NOMO-1 (cell line): ENCODE measurements around the gene HEPACAM.

ENCODE experiments used
- DNase-seq, 2 experiments: peaks; one replicate each; lab custom pipeline; 2025; ENCODE audit not compliant: unreplicated experiment in 2 of 2; lab: John Stamatoyannopoulos, UW

Gene HEPACAM

DNA sequence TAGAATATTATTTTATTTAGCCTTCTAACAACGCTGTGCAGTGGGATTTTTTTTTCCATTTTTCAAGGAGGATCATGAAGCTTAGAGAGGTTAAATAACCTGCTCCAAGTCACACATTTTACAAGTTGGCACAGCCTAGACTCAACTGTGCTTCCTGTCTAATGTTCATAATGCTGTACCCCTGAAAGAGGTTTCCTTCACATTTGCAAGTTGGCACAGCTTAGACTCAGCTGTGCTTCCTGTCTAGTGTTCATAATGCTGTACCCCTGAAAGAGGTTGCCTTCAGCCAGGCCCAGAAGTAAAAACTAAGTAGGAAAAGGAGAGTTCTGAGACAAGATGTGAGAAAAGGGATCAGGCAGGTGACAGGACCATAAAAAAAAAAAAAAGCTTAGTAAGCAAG is 7.9 kb upstream of the HEPACAM start:
- DNase-seq: no peak

- no peak for DNase-seq
Observed at GRCh38 chr11:124943254-124943616, 7.4 kb upstream of the HEPACAM start.

DNA sequence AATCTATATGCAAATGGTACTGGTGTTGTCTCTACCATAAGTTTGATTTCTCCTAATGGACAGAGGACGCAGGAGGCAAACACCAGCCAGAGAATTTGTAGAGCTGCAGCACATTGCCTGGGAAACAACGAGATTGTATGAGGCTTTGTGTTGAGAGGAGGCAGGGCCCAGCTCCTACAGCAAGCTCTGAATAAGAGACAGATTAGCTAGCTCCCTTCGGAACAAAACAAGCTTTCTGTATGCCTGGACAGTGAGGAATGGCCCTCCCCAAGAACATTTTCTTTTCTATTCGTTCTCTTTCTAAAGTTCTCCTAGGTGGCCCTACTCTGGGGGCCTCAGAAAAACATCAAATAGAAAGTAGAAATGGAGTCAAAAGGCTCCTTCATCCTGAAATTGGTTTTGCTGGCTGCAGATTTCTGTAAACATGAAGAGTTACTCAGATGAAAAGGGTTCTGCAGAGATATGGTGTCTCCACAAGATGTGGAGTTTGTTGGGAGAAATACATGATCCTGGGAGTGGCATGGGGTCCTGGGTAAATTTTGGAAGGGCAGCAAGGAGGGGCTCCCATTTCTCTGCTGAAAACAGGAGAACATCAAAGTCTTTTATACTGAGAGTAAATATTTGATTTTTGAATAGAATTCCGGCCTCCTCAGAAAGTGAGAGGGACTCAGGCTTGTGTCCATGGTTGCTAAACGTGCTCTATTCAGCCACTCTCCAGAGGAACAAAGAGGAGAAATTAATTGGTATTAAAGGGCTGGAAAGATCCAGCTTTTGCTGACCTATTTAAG is 6.8 kb upstream of the HEPACAM start:
- DNase-seq: no peak

DNA sequence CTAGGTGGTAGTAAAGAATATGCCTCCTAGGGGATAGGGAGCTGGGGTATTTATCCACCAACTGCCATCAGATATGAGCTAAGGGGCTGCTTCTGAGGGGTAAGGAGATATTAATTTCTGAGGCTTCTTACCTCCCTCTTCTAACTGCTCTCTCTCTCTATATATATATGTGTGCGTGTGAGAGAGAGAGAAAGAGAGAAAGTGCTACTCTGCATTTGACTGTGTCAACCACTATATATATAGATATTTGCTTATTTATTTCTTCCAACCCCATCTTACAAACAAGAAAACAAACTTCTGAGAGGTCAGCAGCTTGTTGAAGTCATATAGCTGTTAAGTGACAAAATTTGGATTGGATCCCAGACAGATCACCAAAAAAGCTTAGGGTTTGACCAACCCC is 5.9 kb upstream of the HEPACAM start:
- no peak for DNase-seq

DNA sequence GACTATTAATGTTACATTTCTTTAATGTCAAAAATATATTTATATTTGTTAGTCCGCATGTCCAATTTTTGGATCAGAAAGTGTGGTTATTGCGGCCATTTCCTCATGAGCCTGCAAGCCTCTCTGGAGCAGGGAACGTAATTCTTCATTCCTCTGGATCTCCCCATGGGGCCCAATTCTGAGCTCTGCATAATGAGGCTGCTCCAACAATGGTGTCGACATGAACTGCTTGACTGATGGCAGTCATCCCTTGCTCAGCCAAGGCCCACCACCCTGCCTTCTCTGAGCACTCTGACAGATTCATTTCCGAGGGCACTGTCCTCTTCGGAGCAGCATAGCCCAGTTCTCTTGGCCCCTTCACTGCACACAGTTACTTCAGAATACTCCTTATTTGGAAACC is 3.1 kb upstream of the HEPACAM start:
- DNase-seq: no peak

DNA sequence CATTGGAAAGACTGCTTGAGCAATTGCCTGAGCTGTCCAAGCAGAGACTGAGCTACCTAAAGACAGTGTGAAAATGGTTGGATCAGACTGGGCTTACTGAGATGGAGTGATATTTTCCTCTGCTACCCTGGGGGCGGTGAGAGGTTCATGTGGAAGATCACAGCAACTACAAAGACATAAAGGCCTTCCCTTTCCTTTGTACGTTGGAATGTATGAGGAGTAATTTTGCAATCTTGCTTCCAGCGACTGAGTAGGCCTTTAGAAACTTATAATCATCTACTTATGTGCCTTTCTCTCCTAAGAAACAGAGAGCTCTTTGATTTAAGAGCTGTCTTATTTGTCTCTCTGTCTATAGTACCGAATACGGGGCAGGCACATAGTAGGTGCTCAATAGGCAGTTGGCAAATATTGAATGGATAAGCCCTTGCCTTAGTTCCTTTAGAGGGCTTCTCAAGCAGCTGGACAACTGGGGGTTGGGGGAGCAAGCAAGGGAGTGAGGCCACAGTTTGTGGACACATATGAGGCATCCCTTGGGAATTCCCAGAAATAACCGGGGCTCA is 2.4 kb upstream of the HEPACAM start:
- no peak for DNase-seq

DNA sequence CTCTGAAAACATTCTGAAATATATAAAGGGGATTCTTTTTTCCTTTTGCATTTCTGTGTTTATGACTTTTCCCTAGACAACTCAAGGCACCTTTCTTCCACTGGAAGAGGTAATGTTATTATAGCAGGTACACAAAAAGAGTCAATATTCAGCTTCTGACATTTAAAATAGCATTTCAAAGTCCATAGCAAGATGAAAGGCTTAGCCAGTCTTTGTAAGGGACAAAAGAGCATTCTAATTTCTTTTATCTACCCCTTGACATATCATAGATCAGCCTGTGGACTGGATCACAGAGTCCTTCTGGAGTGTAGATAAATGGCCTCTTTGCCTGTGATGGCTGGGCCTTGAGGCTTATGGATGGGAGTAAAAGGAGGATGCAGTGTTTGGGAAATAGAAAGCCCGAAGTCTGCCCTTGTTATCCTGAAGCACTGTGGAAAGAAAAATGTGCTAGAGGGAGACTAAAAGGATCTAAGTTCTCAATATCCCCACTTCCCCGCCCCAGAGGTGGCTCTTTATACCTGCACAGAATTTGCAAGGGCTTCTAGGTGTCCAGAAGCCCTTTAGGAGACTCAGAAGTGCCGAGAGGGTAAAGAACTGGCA is 1.6 kb upstream of the HEPACAM start:
- DNase-seq: no peak

DNA sequence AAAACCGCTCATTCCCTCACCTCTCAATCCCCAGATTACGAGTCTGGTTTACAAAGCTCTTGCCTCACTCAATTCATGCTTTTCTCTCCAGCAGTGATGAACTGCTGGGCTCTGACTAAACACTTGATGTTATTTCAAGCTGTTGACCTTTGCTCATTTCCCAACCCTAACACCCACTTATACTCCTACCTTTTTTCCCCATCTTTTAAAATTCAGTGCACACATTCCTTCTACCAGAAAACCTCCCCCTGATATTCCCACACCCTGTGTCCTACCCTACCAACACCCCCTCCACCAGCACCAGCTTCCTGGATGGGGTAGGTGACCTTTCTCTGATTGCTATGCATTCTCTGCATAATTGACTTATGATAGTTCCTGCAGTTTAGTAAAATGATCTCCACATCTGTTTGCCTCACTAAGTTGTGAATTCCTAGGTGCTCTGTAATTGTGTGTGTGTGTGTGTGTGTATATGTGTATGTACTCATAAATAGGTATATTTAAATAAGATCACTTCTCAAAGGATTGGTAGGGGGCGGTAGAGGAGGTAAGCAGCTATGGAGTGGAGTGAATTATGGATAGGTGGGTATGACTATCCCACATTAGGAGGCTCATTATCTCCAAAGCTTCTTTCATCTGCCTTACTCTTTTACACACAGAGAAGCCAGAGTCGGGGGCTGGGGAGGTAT is 842 bp downstream of the HEPACAM start:
- no peak for DNase-seq

DNA sequence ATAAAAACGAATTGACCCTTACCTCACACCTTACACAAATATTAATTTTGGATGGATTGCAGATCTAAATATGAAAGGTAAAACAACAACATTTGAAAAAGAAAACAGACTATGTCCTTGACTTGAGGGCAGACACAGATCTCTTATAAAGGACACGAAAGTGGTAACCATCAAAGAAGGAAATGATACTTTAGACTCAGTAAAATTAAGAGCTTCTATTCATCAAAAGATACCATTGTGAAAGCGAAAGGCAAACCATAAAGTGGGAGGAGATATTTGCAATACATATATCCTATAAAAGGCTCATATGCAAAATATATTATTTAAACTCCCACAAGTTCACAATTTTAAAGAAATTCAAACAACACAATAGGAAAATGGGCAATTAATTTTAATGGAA is 5.0 kb downstream of the HEPACAM start:
- peak in 1 of 2 experiments; percentile 15 for DNase-seq

DNA sequence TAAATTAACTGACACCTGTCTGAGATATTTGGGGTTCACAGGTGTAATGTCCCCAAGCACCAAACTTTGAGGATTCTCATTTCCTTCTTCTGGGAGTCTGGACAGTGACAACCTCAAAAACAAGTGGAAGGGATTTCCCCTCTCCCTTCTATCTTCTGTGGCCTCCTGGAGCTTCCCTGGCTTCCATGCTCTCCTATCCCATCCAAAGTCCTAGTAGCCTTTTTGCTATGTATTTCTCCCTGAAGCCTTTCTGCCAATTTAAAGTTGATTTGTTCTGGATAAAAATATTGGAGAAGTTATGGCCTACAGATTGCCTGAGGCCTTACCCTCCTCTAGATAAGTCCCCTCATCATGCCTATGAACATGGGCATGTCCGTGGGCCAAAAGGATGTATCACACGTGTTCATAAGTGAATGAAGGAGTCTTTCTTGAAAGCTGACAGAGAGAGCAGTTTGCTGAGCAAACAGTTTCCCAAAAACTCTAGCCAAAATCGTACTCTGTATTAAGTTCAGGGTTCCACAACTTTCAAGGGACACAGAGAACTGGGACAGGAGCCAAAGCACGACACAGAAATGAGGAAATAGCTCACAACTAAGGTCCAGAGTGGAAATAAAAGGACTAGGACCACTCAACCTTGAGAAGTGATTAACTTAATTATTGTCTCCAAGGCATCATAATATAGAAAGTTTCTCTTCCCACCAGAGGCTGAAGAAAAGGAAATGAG is 6.7 kb downstream of the HEPACAM start:
- no peak for DNase-seq

- no peak for DNase-seq
Observed at GRCh38 chr11:124923296-124923695, 12.6 kb downstream of the HEPACAM start.

DNA sequence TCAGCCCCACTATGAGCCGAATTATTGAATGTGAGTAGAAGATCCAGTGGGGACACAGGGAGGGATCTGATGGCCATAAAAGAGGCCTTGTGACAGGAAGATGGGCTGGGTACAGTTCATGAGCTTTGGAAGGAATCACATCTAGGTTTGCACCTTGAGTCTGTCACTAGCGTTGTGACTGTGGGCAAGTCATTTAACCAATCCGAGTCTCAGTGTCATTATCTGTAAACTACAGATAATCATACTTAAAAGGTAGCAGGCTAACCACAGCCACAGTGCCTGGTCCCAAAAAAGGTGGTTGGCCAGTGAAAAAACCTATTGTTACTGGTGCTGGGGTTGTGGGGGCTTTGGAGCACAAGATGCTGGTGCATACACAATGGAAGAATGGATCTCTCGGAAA is 13.0 kb downstream of the HEPACAM start:
- no peak for DNase-seq

DNA sequence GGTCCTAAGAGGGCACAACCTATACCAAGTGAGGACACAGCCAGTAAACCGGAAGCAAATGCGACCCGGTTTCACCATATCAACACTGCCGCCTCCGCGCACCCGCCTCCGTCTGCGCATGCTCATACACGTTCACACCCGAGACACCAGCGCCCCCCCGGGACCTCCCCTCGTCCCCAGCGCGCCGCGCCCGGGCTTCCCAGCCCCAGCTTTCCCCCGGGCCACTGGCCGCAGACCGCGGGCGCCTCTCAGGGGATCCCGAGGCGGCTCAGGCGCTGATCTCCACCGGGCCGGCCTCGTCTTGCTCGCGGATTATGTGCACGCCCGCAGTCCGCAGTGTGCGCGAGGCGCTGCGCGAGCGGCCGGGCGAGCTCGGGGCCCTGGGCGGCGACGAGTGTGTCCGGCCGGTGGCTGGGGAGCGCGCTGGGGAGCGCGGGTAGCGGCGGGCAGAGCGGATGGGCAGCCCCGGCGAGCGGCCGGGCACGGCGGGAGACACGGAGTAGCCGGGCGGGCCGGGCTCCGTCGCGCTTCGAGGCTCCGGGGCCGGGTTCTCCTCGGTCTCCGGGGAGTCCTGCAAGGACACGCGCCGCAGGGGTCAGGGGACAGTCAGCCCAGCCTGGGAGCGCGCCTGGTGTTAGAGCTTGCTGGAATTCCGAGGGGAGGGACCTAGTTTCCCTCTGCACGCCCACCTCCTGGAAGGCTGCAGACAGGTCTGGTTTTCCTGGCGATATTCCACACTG is 14.8 kb downstream of the HEPACAM start:
- DNase-seq: no peak

DNA sequence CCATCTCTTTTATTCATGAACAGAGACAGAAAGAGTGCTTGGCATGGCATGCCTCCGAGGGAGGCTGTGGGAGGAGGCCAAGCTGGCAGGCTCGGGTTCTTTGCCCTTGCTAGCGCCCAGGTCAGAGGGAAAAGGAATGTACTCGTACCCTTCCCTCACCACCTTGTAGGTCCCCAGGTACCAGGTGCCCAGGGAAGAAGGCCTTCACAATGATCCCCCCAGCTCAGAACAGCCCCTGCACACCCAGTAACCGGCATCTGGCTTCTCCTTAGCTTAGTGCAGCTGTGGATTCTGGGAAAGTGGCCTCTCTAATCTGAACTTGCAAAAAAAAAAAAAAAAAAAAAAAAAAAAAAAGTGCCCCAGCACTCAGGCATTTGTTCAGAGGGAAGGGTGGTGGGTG is 15.5 kb downstream of the HEPACAM start:
- no peak for DNase-seq

- DNase-seq: no peak
Observed at GRCh38 chr11:124919898-124920297, 15.9 kb downstream of the HEPACAM start.

GRCh38 chr11:124918950-124919349 is 16.9 kb downstream of the HEPACAM start, which contains the start of gene HEPN1:
TSS of gene HEPN1 (plus strand) at chr11:124919250.
- no peak for DNase-seq

DNA sequence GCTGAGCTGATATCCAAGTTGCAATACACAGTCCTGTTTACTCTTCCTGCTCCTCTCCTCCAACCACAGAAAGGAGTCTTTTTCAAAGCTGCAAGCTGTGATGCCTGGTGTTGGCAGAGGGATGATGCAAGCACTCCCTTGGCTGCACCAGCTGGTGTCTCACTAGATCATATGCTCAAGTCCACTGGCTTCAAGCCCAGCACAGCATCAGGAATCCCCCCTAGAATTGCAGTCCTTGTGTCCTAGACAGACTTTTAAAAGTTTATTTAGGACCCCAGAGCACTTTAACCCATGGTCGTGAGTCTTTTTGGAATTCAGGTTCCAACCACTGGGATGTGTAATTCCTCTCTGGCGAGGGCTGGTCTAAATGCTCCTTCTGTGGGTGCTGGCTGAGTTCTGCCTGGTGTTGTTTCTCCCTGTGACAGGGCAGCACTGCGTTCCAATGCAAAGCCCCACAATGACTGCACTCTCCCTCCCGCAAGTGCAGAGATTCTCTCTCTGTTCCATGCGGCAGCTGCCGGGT is 18.7 kb downstream of the HEPACAM start:
- DNase-seq: no peak

GRCh38 chr11:124916370-124916710 is 19.5 kb downstream of the HEPACAM start:
- no peak for DNase-seq

- no peak for DNase-seq
Observed at GRCh38 chr11:124915541-124916369, 20.1 kb downstream of the HEPACAM start.
